ENCODE results near the gene HMCN2.
A peak's percentile ranks its signal among the peaks of the same experiment; 100 is the strongest.

The HMCN2 gene

DNA sequence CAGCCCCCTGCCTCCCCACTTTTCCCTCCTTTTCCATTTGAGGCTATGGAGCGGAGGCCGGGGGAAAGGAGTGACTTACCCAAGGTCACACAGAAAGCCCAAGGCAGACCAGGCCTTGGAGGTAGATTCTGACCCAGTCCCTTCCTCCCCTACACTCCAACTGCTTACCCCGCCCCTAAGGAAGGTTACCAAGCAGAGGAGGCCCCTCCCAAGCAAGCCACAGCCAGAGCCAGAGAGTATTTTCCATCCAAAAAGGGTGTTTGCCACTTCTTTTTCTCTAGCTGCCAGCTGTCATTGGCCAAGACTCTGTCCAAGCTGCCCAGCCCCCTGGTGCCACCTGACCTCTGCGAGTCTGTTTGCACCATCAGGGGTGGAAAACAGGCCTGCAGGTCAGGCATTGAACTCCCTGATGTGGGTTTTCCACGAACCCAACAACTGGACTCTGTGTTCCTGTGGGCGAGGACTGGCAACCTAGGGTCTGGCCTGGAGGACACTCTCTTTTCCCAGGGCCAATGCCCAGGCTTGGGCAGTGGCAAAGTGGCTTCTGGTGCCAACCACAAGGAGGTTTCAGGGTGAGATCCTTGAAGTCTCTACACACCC is 172.9 kb downstream of the HMCN2 start:
- Histone ChIP-seq H3K4me3 (ENCODE audit: low read length) (no peak overlapping the region), H3K36me3 (ENCODE audit: insufficient read depth, low read length) (no peaks in the 10 kb centered on the region), H3K9me3 (replicated peaks; ENCODE audit: low read length) (peaks cover 7% of the 10 kb centered on the region), H3K27me3 (ENCODE audit: control insufficient read depth, insufficient read depth, low read length) (no peaks in the 10 kb centered on the region), H3K4me1 (ENCODE audit: control insufficient read depth, insufficient read depth, low read length) (no peaks in the 10 kb centered on the region), H3K4me2 (ENCODE audit: low read length) (no peak overlapping the region), H3K9ac (ENCODE audit: low read depth, low read length) (no peak overlapping the region)

DNA sequence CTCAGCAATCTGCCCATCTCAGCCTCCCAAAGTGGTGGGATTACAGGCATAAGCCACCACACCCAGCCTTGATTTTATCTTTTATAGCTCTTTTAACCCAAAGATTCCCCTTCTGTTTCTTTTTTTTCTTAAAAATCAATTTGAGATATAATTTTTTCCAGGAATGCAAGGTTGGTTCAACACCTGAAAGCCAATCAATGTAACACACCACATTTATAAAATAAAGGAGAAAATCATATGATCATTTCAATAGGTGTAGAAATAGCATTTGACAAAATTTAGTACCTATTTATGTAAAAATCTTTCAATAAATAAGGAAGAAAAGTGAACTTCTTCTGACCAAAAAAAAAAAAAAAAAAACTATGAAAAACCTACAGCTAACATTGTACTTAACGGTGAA is 175.5 kb downstream of the HMCN2 start:
- H3K9ac ChIP-seq (ENCODE audit: low read depth, low read length), result no peak overlapping the region
- H3K4me3 ChIP-seq (ENCODE audit: low read length), result no peak overlapping the region
- H3K4me2 ChIP-seq (ENCODE audit: low read length), result no peak overlapping the region
- H3K9me3 ChIP-seq (replicated peaks; ENCODE audit: low read length), result peaks cover 7% of the 10 kb centered on the region
- peaks cover 13% of the 10 kb centered on the region for H3K4me1 ChIP-seq (ENCODE audit: control insufficient read depth, insufficient read depth, low read length)
- no peaks in the 10 kb centered on the region for H3K36me3 ChIP-seq (ENCODE audit: insufficient read depth, low read length)
- H3K27me3 ChIP-seq (ENCODE audit: control insufficient read depth, insufficient read depth, low read length), result no peaks in the 10 kb centered on the region

DNA sequence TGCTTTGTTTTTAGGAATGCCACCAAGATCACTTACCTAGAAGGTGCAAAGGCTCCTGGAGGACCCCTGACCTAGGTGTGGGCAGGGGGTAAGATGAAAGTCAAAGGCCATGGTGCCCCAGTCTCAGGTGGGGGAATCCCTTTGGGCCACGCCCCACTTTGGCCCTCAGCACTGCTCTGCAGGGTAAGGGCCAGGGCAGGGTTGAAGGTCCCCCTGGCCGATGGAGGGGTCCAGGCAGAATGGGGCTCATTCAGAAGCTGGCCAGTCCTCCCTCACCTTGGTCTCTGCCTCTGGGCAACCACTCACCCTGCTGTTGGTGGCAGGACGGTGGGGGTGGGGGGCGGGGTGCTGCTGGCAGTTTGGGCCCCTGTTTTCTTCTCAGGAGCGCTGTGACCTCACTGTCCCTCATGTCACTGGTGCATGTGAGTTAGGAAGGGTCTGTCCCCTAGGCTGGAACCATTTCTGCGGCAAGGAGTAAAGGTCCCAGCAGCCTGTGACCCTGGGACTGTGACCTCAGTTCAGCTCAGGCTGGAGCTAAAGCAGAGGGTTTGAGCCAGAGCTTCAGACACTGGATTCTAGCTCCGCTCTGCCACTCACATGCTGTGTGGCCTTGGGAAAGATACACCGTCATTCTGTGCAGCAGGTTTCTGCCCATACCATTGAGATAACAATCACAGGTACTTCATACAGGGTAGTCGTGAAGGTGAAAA is 177.3 kb downstream of the HMCN2 start:
- H3K36me3 ChIP-seq (ENCODE audit: insufficient read depth, low read length), result no peaks in the 10 kb centered on the region
- peaks cover 7% of the 10 kb centered on the region for H3K9me3 ChIP-seq (replicated peaks; ENCODE audit: low read length)
- H3K9ac ChIP-seq (ENCODE audit: low read depth, low read length), result no peak overlapping the region
- no peaks in the 10 kb centered on the region for H3K27me3 ChIP-seq (ENCODE audit: control insufficient read depth, insufficient read depth, low read length)
- H3K4me2 ChIP-seq (ENCODE audit: low read length), result no peak overlapping the region
- H3K4me1 ChIP-seq (ENCODE audit: control insufficient read depth, insufficient read depth, low read length), result peaks cover 32% of the 10 kb centered on the region
- H3K4me3 ChIP-seq (ENCODE audit: low read length), result no peak overlapping the region

DNA sequence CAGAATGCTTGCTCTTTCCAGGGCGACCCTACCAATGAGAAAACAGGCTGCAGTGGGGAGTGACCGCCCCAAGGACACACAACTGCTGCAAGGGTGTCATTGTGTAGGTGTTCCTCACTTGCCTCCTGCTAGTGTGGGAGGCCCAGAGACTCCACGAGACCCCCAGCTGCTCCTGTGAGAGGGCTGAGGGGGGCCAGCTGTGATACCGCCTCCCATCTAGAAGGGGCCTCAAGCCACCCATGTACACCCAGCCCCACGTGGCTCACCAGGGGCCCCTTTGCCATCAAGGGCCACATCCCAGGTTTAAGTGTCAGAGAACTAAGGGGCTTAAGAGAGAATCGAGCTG is 177.9 kb downstream of the HMCN2 start:
- Histone ChIP-seq H3K4me1 (ENCODE audit: control insufficient read depth, insufficient read depth, low read length) (peaks cover 36% of the 10 kb centered on the region), H3K36me3 (ENCODE audit: insufficient read depth, low read length) (no peaks in the 10 kb centered on the region), H3K4me3 (ENCODE audit: low read length) (no peak overlapping the region), H3K9me3 (replicated peaks; ENCODE audit: low read length) (peaks cover 7% of the 10 kb centered on the region), H3K9ac (ENCODE audit: low read depth, low read length) (no peak overlapping the region), H3K27me3 (ENCODE audit: control insufficient read depth, insufficient read depth, low read length) (no peaks in the 10 kb centered on the region), H3K4me2 (ENCODE audit: low read length) (no peak overlapping the region)

DNA sequence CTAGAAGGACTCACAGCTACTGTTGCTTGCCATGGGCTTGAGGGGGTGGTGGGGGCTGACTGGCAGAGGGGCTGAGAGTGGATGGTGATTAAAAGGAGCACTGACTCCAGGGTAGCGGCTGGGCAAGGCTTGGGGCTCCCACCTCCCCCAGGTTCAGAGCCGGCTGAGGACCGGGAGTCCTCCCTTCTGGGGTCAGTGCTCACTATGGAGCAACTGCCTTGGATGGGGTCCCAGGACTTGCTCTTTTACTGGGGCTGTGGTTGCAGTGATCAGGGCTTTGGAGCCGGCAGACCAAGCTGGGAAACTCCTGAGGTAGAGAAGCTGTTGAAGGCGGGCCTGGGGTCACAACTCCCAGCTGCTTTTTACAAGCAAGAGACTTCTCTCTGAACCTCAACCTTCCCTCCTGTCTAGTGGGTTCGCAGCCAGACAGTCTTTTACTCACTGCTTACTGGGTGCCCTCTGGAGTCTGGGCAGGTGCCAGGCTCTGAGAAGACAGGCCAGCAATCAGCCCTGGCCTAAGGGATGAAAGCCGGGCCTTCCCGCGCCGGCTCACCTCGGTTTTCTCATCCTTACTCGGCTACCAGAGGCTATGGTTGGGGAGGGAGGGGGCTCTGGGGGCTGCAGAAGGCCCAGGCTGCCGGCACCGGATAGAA is 178.4 kb downstream of the HMCN2 start:
- H3K27me3 ChIP-seq (ENCODE audit: control insufficient read depth, insufficient read depth, low read length), result no peaks in the 10 kb centered on the region

DNA sequence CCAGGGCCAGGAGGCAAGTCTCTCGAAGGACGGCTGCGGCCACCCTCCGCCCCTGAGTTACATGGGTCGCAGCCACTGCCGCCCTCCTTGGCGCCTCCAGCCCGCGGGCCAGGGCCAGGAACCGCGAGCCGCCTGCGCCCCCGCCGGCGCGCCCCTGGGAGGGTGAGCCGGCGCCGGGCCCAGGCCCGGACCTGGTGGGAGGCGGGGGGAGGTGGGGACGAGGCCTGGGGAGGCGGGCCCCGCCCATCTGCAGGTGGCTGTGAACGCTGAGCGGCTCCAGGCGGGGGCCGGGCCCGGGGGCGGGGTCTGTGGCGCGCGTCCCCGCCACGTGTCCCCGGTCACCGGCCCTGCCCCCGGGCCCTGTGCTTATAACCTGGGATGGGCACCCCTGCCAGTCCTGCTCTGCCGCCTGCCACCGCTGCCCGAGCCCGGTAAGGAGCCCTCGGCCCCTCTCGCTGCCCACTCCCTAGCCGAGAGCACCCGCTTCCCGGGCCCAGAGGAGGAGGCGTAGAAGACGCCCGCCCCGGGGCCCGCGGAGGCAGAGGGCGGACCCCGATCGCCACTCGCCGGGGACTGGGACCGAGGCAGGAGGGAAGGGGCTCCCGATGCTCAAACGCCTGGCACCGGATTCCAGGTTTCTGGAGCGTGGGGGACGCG is 179.1 kb downstream of the HMCN2 start, which contains the start of gene ASS1:
Gene ASS1, plus strand, starts transcription at position 397 of the 657 bp plus-strand sequence. CDS start 7,268 bp downstream, outside the sequence.
- Histone ChIP-seq H3K4me1 (ENCODE audit: control insufficient read depth, insufficient read depth, low read length) (peaks cover 36% of the 10 kb centered on the region), H3K4me3 (ENCODE audit: low read length) (peak within 1 kb of the TSS; percentile 79), H3K9me3 (replicated peaks; ENCODE audit: low read length) (peaks cover 7% of the 10 kb centered on the region), H3K36me3 (ENCODE audit: insufficient read depth, low read length) (no peaks in the 10 kb centered on the region), H3K4me2 (ENCODE audit: low read length) (peak within 1 kb of the TSS; percentile 96), H3K27me3 (ENCODE audit: control insufficient read depth, insufficient read depth, low read length) (no peaks in the 10 kb centered on the region), H3K9ac (ENCODE audit: low read depth, low read length) (peak within 1 kb of the TSS; percentile 83)

More for the DNA sequence above, 178.4 kb downstream of the HMCN2 start:
- Histone ChIP-seq H3K4me3 (ENCODE audit: low read length) (no peak overlapping the region), H3K36me3 (ENCODE audit: insufficient read depth, low read length) (no peaks in the 10 kb centered on the region), H3K4me2 (ENCODE audit: low read length) (peak overlapping the region; percentile 96), H3K4me1 (ENCODE audit: control insufficient read depth, insufficient read depth, low read length) (peaks cover 36% of the 10 kb centered on the region), H3K9me3 (replicated peaks; ENCODE audit: low read length) (peaks cover 7% of the 10 kb centered on the region), H3K9ac (ENCODE audit: low read depth, low read length) (no peak overlapping the region)

DNA sequence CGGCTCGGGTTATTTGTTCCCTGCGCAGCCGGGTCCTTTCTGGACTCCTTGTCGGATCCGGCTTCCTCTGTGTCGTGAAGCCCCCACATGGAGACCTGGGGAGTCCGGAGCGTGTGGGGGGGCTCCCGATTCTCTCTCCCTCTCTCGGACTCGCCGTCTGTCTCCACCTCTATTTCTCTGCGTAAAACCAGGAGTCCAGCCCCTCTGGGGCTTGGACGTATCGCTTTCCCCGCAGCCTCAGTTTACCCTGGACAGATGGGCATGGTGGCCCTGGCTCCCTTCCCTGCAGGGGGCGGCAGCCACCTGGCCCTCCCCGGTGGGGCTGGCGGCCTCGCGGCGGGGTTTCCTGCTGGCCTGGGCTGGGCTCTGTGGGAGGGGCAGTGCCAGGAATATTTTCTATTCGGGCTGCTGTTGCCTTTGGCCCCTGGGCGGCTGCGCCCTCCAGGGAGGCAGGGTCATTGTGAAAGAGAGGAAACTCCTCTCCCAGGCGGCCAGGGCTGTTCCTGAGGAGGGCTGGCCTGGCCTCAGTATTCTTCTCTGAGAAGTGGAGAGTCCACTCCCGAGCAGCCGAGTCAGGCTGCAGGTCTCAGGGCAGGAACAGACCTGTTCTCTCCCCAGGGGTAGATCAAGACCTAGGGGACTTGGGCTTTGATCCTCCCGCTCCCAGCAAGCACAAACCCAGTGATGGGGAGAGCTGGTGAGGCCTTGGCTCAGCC is 179.9 kb downstream of the HMCN2 start:
- no peaks in the 10 kb centered on the region for H3K36me3 ChIP-seq (ENCODE audit: insufficient read depth, low read length)
- H3K4me1 ChIP-seq (ENCODE audit: control insufficient read depth, insufficient read depth, low read length), result peaks cover 42% of the 10 kb centered on the region
- H3K4me2 ChIP-seq (ENCODE audit: low read length), result peak overlapping the region; percentile 96
- no peaks in the 10 kb centered on the region for H3K27me3 ChIP-seq (ENCODE audit: control insufficient read depth, insufficient read depth, low read length)
- H3K4me3 ChIP-seq (ENCODE audit: low read length), result peak overlapping the region; percentile 79
- peak overlapping the region; percentile 83 for H3K9ac ChIP-seq (ENCODE audit: low read depth, low read length)
- H3K9me3 ChIP-seq (replicated peaks; ENCODE audit: low read length), result peaks cover 7% of the 10 kb centered on the region

DNA sequence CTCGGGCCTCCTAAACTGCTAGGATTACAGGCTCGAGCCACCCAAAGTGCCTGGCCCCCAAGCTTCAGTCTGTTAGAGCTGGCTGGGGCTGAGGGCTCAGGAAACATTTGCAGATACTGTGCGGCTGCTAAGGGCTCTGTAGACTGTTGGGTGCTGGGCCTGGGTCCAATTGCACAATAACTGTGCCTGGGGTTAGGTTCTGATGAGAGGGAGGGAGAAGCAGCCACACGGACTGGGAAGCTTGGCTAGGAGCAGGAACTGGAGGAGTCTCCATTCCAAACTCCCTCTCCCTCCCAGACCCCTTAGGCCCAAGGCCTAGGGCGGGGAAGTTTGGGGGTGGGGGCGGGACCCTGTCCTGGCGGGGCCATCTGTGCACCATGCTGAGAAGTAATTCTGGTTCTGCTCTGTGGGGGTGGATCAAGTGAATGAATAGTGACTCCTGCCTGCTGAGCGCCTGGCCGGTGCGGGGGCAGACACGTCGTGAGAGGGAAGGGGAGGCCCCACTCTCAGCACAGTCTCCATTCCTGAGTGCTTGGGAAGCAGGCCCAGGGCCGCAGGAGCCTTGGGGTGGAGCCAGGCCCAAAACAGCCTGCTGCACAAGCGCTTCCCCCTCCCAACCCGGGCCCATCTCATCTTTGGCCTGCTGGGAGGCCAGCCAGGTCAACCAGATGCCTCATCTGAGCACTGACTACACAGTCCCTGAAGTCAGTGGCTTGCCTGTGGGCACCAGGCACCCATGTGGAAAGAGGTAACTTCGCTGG is 180.7 kb downstream of the HMCN2 start:
- Histone ChIP-seq H3K9me3 (replicated peaks; ENCODE audit: low read length) (peaks cover 2% of the 10 kb centered on the region), H3K36me3 (ENCODE audit: insufficient read depth, low read length) (no peaks in the 10 kb centered on the region), H3K4me2 (ENCODE audit: low read length) (peak overlapping the region; percentile 96), H3K4me3 (ENCODE audit: low read length) (peak overlapping the region; percentile 79), H3K27me3 (ENCODE audit: control insufficient read depth, insufficient read depth, low read length) (no peaks in the 10 kb centered on the region), H3K4me1 (ENCODE audit: control insufficient read depth, insufficient read depth, low read length) (peaks cover 50% of the 10 kb centered on the region), H3K9ac (ENCODE audit: low read depth, low read length) (peak overlapping the region; percentile 83)

DNA sequence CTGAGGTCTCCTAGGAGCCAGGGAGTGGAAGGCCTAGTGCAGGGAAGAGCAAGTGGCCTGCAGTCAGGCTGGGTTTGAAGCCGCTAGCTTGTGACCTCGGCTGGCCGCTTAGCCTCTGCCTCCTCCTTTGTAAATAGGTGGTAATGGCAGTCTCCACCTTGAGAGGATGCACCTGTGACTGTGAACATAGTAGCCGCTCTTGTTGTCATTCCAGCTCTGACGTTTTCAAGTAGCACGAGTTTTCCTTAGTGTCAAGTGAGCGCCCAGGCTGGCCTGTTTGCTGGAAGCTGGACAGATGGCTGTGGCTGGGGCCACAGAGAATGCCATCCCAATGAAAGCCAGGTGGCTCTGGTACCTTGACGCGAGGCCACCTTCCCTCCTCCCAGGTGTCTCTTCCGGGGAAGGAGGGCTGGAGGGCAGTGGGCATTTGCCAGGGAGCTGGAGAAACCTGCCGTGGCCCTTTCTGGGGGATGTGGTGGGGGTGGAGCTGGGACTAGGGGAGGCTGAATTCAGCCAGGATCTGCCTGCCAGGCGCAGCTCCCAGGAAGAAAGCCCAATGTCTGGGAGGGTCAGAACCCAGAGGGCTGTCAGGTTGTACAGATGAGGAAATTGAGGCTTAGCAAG is 181.7 kb downstream of the HMCN2 start:
- peak overlapping the region; percentile 96 for H3K4me2 ChIP-seq (ENCODE audit: low read length)
- H3K4me3 ChIP-seq (ENCODE audit: low read length), result peak overlapping the region; percentile 41
- H3K4me1 ChIP-seq (ENCODE audit: control insufficient read depth, insufficient read depth, low read length), result peaks cover 59% of the 10 kb centered on the region
- H3K9ac ChIP-seq (ENCODE audit: low read depth, low read length), result no peak overlapping the region
- H3K9me3 ChIP-seq (replicated peaks; ENCODE audit: low read length), result no peaks in the 10 kb centered on the region
- no peaks in the 10 kb centered on the region for H3K36me3 ChIP-seq (ENCODE audit: insufficient read depth, low read length)
- no peaks in the 10 kb centered on the region for H3K27me3 ChIP-seq (ENCODE audit: control insufficient read depth, insufficient read depth, low read length)

DNA sequence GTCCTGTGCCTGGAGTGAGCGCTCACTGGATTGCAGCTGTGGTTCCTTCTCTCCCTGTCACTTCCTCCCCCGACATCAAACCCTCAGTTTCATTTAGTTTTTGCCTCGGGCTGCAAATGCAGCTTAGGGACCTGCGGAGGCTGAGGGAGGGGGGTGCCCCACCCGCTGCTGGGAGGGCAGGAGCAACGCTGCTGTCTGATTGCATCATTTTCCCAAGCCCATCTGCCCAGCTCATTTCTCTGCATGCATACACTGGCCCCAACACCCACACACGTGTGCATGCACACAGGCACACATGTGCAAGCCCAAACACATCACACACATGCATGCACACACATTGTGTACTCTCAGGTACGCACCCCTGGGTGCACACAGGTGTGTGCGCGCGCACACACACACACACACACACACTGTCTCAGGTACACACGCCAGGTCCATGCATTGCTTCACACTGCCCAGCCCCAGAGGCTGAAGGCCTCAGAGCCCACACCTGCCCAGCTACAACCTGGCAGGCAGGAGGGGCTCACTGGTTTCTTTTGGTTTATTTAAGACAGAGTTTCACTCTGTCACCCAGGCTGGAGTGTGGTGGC is 182.6 kb downstream of the HMCN2 start:
- no peaks in the 10 kb centered on the region for H3K9me3 ChIP-seq (replicated peaks; ENCODE audit: low read length)
- no peak overlapping the region for H3K9ac ChIP-seq (ENCODE audit: low read depth, low read length)
- H3K4me3 ChIP-seq (ENCODE audit: low read length), result no peak overlapping the region
- H3K4me1 ChIP-seq (ENCODE audit: control insufficient read depth, insufficient read depth, low read length), result peaks cover 59% of the 10 kb centered on the region
- no peaks in the 10 kb centered on the region for H3K36me3 ChIP-seq (ENCODE audit: insufficient read depth, low read length)
- H3K27me3 ChIP-seq (ENCODE audit: control insufficient read depth, insufficient read depth, low read length), result no peaks in the 10 kb centered on the region
- no peak overlapping the region for H3K4me2 ChIP-seq (ENCODE audit: low read length)
